Muscle of leg (tissue), 11 donors: ENCODE data around the gene TMPRSS6. TPM values are rescaled to one million over a fixed set of nuclear protein-coding genes. Genes with fewer than 3 reads are reported as not detected.

Source experiments
- DNase-seq: peaks from one replicate; pipeline ENCODE4 v3.0.0; 2013
- H3K27ac ChIP-seq: one replicate; pipeline ENCODE4 v1.5.1; 2013; ENCODE audit warnings: mild to moderate bottlenecking, low read length, control low read depth
- H3K27me3 ChIP-seq: one replicate; pipeline ENCODE4 v1.6.1; 2013; ENCODE audit warnings: low read length; ENCODE audit not compliant: control insufficient read depth, insufficient read depth
- H3K36me3 ChIP-seq: one replicate; pipeline ENCODE4 v1.6.1; 2013; ENCODE audit warnings: low read length; ENCODE audit not compliant: control insufficient read depth, insufficient read depth
- H3K4me1 ChIP-seq: one replicate; pipeline ENCODE4 v1.6.1; 2013; ENCODE audit warnings: low read length; ENCODE audit not compliant: control insufficient read depth, insufficient read depth
- H3K4me3 ChIP-seq: one replicate; pipeline ENCODE4 v1.5.1; 2013; ENCODE audit warnings: low read length, control low read depth
- H3K9me3 ChIP-seq: replicated peaks from 2 replicates; pipeline ENCODE4 v1.6.1; 2013; ENCODE audit warnings: low read depth, low read length; ENCODE audit not compliant: control insufficient read depth
- WGBS: methylation state at CpG from one replicate; pipeline ENCODE4 v1.1.5; 2013; ENCODE audit warnings: missing lambda C conversion rate; ENCODE audit not compliant: insufficient coverage; 5-methylcytosine and 5-hydroxymethylcytosine counted together
- polyA plus RNA-seq, 8 donors: library from polyadenylated mRNA; unstranded; fragments of 120-200 nt; gene quantifications; one replicate each; pipeline versions ENCODE4 v1.2.1 to v1.2.3, GENCODE V29; 2013; ENCODE audit warnings: inconsistent platforms in 1 of 8, low replicate concordance in 1 of 8; ENCODE audit not compliant: insufficient read length in 8 of 8, insufficient read depth in 1 of 8
- total RNA-seq: library from RNA; stranded (reverse); fragments of 120-200 nt; gene quantifications from one replicate; pipeline ENCODE4 v1.2.4, GENCODE V29; 2013

The TMPRSS6 gene
- total and polyA plus RNA-seq, 9 donors, result 0.04 to 0.18 (median 0.11) TPM; not detected in 1

DNA sequence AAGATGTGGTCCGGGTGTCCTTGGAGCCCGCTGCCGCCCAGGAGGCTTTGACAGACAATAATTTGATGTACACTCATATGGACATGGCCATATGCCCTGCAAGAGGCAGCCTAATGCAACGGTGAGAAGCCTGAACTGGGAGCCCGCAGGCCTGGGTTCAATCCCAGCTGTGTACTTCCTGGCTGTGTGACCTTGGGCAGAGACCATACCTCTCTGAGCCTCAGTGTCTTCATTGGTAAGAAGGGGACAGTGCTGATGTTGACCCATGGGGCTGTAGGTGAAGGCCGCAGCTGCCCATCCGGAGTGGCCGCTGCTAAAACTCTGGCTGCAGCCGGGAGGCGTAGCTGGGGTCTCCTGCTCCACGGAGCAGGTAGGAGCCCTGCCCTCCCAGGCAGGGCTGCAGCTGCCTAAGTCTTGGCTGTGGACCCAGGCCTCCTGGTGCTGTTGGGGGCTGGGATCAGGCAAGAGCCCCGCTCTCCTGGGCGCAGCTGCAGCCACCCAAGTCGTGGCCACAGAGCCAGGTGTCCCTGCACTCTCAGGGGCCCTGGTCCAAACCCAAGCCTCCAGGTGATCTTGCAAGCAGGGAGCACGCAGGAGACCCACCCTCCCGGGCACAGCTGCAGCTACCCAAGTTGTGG lies 31.3 kb upstream of the TMPRSS6 start:
- no peaks in the 10 kb centered on the region for H3K4me1 ChIP-seq
- H3K27me3 ChIP-seq, result peaks cover 7% of the 10 kb centered on the region
- no peak overlapping the region for H3K4me3 ChIP-seq
- H3K9me3 ChIP-seq, result no peaks in the 10 kb centered on the region
- H3K27ac ChIP-seq, result no peak overlapping the region
- no peaks in the 10 kb centered on the region for H3K36me3 ChIP-seq
- WGBS, result 80% methylated on average over 15 of the region's 16 CpGs
- no peak for DNase-seq

DNA sequence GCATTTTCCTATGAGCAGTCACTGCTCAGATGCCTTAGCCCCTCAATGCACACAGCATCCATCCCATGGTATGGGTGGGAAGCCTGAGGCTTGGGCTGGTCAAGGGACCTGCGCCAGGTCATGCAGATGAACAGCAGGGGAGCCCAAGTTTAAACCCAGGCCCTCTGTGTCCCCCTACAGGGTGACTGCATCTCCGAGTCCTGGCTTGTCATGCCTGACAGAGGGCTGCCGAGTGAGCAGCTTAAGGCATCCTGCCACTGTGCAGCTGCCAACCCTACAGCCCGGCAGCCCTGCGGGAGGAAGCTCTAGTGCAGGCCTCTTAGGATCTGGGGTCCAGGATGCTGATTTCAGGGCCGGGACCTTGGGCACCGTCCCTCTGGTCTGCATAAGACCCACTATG lies 30.2 kb upstream of the TMPRSS6 start:
- Histone ChIP-seq H3K36me3 (no peaks in the 10 kb centered on the region), H3K4me3 (no peak overlapping the region), H3K27me3 (no peaks in the 10 kb centered on the region), H3K27ac (no peak overlapping the region), H3K9me3 (no peaks in the 10 kb centered on the region), H3K4me1 (no peaks in the 10 kb centered on the region)
- WGBS, result 69% methylated on average over 4 of the region's 7 CpGs
- DNase-seq, result no peak

GRCh38 chr22:37138849-37139561 lies 29.5 kb upstream of the TMPRSS6 start:
- H3K27me3 ChIP-seq, result no peaks in the 10 kb centered on the region
- no peaks in the 10 kb centered on the region for H3K4me1 ChIP-seq
- H3K36me3 ChIP-seq, result no peaks in the 10 kb centered on the region
- H3K9me3 ChIP-seq, result no peaks in the 10 kb centered on the region
- WGBS, result 49% methylated on average over 12 of the region's 16 CpGs
- H3K27ac ChIP-seq, result no peak overlapping the region
- no peak for DNase-seq
- no peak overlapping the region for H3K4me3 ChIP-seq

GRCh38 chr22:37137903-37138665 lies 28.6 kb upstream of the TMPRSS6 start:
- no peak for DNase-seq
- Histone ChIP-seq H3K36me3 (no peaks in the 10 kb centered on the region), H3K27me3 (no peaks in the 10 kb centered on the region), H3K9me3 (no peaks in the 10 kb centered on the region), H3K4me3 (no peak overlapping the region), H3K4me1 (no peaks in the 10 kb centered on the region), H3K27ac (no peak overlapping the region)
- 81% methylated on average over 4 of the region's 6 CpGs for WGBS

DNA sequence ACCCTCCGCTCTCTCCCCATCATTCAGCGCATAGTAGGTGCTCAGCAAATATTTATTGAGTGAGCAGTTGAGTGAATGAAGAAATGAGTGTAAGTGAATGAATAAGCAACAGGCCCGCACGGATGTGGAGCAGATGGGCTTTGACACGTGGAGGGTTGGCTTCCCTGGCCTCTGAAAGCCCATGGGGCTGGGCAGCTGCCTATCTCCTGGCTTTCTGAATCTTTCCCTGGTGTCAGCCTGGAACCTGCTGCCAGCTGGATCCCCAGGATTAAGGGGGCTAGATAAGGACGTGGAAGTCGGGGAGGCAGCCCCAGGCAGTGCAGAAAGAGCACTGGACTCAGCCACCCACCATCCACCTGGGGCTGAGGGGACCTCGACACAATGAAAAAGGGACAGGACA lies 27.6 kb upstream of the TMPRSS6 start:
- no peak overlapping the region for H3K4me3 ChIP-seq
- no peaks in the 10 kb centered on the region for H3K36me3 ChIP-seq
- no peak for DNase-seq
- no peaks in the 10 kb centered on the region for H3K9me3 ChIP-seq
- no peaks in the 10 kb centered on the region for H3K4me1 ChIP-seq
- WGBS, result 44% methylated on average over 4 of the region's 8 CpGs
- H3K27me3 ChIP-seq, result no peaks in the 10 kb centered on the region
- no peak overlapping the region for H3K27ac ChIP-seq

DNA sequence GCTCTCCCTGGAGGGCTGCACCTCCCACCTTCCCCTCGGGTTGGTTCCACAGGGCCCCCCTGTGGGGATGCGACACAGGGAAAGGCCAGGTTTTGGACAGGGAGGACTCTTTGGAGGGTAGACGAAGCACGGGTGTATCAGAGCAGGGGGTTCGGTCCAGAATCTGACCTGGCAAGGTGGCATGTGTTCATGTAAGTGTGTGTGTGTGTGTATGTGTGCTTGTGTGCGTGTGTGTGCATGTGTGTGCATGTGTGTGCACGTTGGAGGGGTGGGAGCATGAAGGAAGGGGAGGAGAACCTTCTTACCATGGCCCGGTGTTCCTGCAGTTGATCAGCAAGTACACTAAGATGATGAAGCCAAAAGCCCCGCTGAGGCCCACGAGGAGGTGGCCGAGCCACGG lies 25.5 kb upstream of the TMPRSS6 start:
- H3K36me3 ChIP-seq, result no peaks in the 10 kb centered on the region
- no peak overlapping the region for H3K27ac ChIP-seq
- H3K4me1 ChIP-seq, result no peaks in the 10 kb centered on the region
- no peaks in the 10 kb centered on the region for H3K27me3 ChIP-seq
- no peak overlapping the region for H3K4me3 ChIP-seq
- 79% methylated on average over 7 of the region's 12 CpGs for WGBS
- no peak for DNase-seq
- H3K9me3 ChIP-seq, result no peaks in the 10 kb centered on the region

GRCh38 chr22:37133304-37134018 lies 23.9 kb upstream of the TMPRSS6 start:
- 59% methylated on average over 16 of the region's 16 CpGs for WGBS
- no peaks in the 10 kb centered on the region for H3K36me3 ChIP-seq
- no peak for DNase-seq
- no peak overlapping the region for H3K27ac ChIP-seq
- no peaks in the 10 kb centered on the region for H3K4me1 ChIP-seq
- H3K4me3 ChIP-seq, result no peak overlapping the region
- no peaks in the 10 kb centered on the region for H3K27me3 ChIP-seq
- no peaks in the 10 kb centered on the region for H3K9me3 ChIP-seq

DNA sequence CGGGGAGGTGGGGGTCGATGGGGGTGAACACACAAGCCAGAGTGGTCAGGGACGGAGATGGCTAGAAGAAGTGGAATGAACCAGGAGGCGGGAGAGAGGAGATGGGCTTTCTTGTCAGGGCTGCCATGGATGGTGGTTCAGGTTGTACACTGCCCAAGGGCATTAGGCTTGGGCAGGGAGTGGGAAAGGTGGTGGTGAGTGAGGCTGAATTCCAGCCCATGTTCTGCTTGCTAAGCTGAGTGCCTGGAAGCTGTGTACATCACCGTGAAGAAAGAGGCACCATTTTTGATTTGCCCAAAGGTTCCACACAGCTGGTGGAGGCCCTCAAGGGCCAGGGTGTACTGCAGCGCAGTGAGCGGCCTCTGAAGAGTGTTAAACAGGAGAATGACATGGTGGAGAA lies 23.3 kb upstream of the TMPRSS6 start:
- WGBS, result 80% methylated on average over 7 of the region's 7 CpGs

GRCh38 chr22:37129866-37130441 lies 20.4 kb upstream of the TMPRSS6 start:
- Histone ChIP-seq H3K27me3 (peaks cover 4% of the 10 kb centered on the region), H3K4me1 (peaks cover 10% of the 10 kb centered on the region), H3K36me3 (no peaks in the 10 kb centered on the region), H3K9me3 (no peaks in the 10 kb centered on the region), H3K27ac (no peak overlapping the region), H3K4me3 (no peak overlapping the region)
- DNase-seq, result no peak
- WGBS, result 77% methylated on average over 4 of the region's 14 CpGs

More for the DNA sequence above, 23.3 kb upstream of the TMPRSS6 start:
- no peaks in the 10 kb centered on the region for H3K36me3 ChIP-seq
- H3K4me3 ChIP-seq, result no peak overlapping the region
- no peaks in the 10 kb centered on the region for H3K9me3 ChIP-seq
- H3K4me1 ChIP-seq, result peaks cover under 1% of the 10 kb centered on the region
- peaks cover 2% of the 10 kb centered on the region for H3K27me3 ChIP-seq
- no peak for DNase-seq
- H3K27ac ChIP-seq, result no peak overlapping the region
